Heart right ventricle (tissue), 16 donors: Measurements from ENCODE around the gene PTPRJ. TPM values are rescaled to one million over a fixed set of nuclear protein-coding genes. Genes with fewer than 3 reads are reported as not detected.

Experiments
- ATAC-seq, 8 donors: fragments of 200-7000 bp; cut with Tn5 transposase; one replicate each; pipeline ENCODE4 v1.9.1; 2020; ENCODE audit warnings: mild to moderate bottlenecking in 8 of 8, moderate library complexity in 8 of 8, moderate number of reproducible peaks in 1 of 8
- DNase-seq, 2 donors: peaks; one replicate each; pipeline ENCODE4 v3.0.0-alpha.2; 2020
- H3K27ac ChIP-seq, 10 donors: fragments of 200-600 bp; sonication (generic) in 2 of 10; one replicate each; pipeline versions ENCODE4 v1.5.0 to v1.8.0; 2020 to 2022; ENCODE audit warnings: mild to moderate bottlenecking in 3 of 10
- H3K27me3 ChIP-seq, 7 donors: fragments of 200-600 bp; one replicate each; pipeline ENCODE4 v1.8.0; 2021 to 2022; ENCODE audit warnings: mild to moderate bottlenecking in 2 of 7
- H3K36me3 ChIP-seq, 9 donors: fragments of 200-600 bp; sonication (generic) in 1 of 9; one replicate each; pipeline versions ENCODE4 v1.5.0 to v1.8.0; 2020 to 2022; ENCODE audit warnings: mild to moderate bottlenecking in 2 of 9
- H3K4me1 ChIP-seq, 9 donors: fragments of 200-600 bp; sonication (generic) in 1 of 9; one replicate each; pipeline versions ENCODE4 v1.5.0 to v1.8.0; 2020 to 2022; ENCODE audit warnings: mild to moderate bottlenecking in 4 of 9
- H3K4me3 ChIP-seq, 10 donors: fragments of 200-600 bp; sonication (generic) in 2 of 10; one replicate each; pipeline versions ENCODE4 v1.5.0 to v1.8.0; 2020 to 2022; ENCODE audit warnings: mild to moderate bottlenecking in 7 of 10, moderate library complexity in 2 of 10
- H3K9me3 ChIP-seq, 11 donors: fragments of 200-600 bp in 10 of 11; sonication (generic) in 2 of 11; one replicate each; pipeline versions ENCODE4 v1.5.0 to v1.8.0; 2013 to 2022; ENCODE audit warnings: mild to moderate bottlenecking in 2 of 11, control low read depth in 1 of 11, moderate library complexity in 1 of 11
- WGBS, 2 donors: extraction: QIAGEN DNeasy Blood & Tissue Kit; methylation state at CpG; one replicate each; pipeline ENCODE4 v1.1.7; 2013; ENCODE audit warnings: inconsistent platforms in 1 of 2; 5-methylcytosine and 5-hydroxymethylcytosine counted together
- intact Hi-C, 10 donors: fragments of 100-400 bp; cut with DNase I; formaldehyde crosslinking; loops; one replicate each; pipeline versions ENCODE4 v1.11.1 to v1.14.2; 2022
- polyA plus RNA-seq, 2 donors: library from polyadenylated mRNA; stranded (reverse); fragments of 200-250 nt; gene quantifications; one replicate each; pipeline ENCODE4 v1.2.3, GENCODE V29; 2013
- total RNA-seq, 10 donors: library from RNA; stranded (reverse); fragmentation: NEBNext Ultra II Directional in 3 of 10; extraction: Animal tissue kit (Norgen Biotek cat#: 25700) in 3 of 10; gene quantifications; one replicate each; pipeline versions ENCODE4 v1.2.1 to v1.2.4, GENCODE V29; 2021 to 2023
- TF ChIP-seq, protein P1 (sequence below), 9 donors: fragments of 200-600 bp; sonication (generic) in 2 of 9; IDR thresholded peaks; one replicate each; pipeline versions ENCODE4 v1.5.0 to v1.8.0; 2021 to 2022; ENCODE audit warnings: antibody characterized with exemption in 9 of 9, mild to moderate bottlenecking in 5 of 9, moderate library complexity in 1 of 9
- donor health status: Arrhythmogenic right ventricular cardiomyopathy.
- donor health status: ischemic (EF 13 %, LVEDD 7.1; RV severe dilation, severe dysfunction).
- donor health status: healthy with polysubstance abuse.
- donor health status: DM: no; HTN: yes; CAD: no.
- donor health status: DM: no; HTN: no; CAD: no.
- donor health status: ischemic (EF 25% LVEDD 6.9; RV normal size, moderate dysfunction).
- donor health status: ischemic (EF 25% LVEDD 5.7; RV mildly dilated, moderate dysfunction).
- donor health status: healthy.
- donor health status: DM: yes; HTN: yes; CAD: no.
- donor health status: Ischemic cardiomyopathy.
- donor health status: ischemic (EF 35%, LVEDD 5.7; RV mildly dilated, moderate dysfunction).
- donor health status: nonischemic (EF 11% LVEDD 7.7; RV severe dilation, severe dysfunction).
- donor health status: DM: yes; HTN: yes; CAD: no.
- donor health status: PGD.
- donor health status: ischemic (EF 29% LVEDD 5.4; RV normal size, mild dysfunction).
- donor health status: nonischemic (EF 23%, LVEDD 6.1; RV moderate dilation, normal function).

The PTPRJ gene
- total and polyA plus RNA-seq, 12 donors: 0.78 to 22.9 (median 6.7) TPM

DNA sequence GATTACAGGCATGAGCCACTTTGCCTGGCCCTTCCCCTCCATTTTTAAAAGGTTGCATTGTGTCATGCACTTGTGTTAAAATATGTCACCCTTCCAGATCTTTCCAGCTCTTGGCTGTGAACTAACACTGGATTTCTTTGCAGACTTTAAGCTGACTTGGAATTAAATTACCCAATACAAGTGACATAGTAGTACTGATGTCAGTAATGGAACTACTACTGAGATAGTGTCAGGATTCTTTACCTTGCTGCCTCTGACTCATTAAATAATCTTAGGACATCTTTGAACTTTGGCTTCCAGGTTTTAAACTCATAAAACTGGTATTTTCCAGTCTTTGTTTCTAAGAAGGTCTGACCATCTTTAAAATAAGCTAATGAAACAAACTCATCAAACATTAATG, 184.5 kb downstream of the PTPRJ start:
- no peak for ATAC-seq
- no peak overlapping the region for H3K27ac ChIP-seq

DNA sequence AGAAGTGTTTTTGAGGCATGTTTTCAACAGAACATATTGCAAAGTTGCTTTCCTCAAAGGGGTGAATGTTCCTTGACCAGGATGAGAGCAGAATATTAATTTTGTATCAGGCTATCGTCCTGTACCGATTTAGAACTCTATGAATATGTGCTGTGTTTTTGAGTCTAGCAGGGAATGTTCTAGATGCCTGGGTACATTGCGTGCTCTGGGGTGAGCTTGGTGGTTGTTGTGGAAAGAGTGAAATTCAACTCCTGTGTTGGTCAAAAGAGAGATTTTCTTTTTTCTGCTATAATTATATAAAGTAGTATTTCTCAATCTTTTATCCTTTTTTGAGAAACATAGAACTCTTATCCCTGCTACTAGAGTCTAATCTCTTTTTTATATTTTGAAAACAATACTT, 185.1 kb downstream of the PTPRJ start:
- ATAC-seq: peak in 1 of 8 donors; percentile 18
- DNase-seq: no peak
- intact Hi-C loops: no loop called here
- H3K4me3 ChIP-seq: no peak overlapping the region
- H3K4me1 ChIP-seq: peaks cover 4 to 30% (median 24%) of the 10 kb centered on the region in 9 donors
- TF ChIP-seq, protein P1, sequence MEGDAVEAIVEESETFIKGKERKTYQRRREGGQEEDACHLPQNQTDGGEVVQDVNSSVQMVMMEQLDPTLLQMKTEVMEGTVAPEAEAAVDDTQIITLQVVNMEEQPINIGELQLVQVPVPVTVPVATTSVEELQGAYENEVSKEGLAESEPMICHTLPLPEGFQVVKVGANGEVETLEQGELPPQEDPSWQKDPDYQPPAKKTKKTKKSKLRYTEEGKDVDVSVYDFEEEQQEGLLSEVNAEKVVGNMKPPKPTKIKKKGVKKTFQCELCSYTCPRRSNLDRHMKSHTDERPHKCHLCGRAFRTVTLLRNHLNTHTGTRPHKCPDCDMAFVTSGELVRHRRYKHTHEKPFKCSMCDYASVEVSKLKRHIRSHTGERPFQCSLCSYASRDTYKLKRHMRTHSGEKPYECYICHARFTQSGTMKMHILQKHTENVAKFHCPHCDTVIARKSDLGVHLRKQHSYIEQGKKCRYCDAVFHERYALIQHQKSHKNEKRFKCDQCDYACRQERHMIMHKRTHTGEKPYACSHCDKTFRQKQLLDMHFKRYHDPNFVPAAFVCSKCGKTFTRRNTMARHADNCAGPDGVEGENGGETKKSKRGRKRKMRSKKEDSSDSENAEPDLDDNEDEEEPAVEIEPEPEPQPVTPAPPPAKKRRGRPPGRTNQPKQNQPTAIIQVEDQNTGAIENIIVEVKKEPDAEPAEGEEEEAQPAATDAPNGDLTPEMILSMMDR (IDR thresholded peaks at IDR 0.05): no peak
- H3K9me3 ChIP-seq: no peaks in the 10 kb centered on the region
- H3K27me3 ChIP-seq: no peaks in the 10 kb centered on the region
- H3K27ac ChIP-seq: no peak overlapping the region
- peaks cover 0 to 81% (median 0%) of the 10 kb centered on the region in 9 donors for H3K36me3 ChIP-seq
- 72 to 77% methylated on average over 3 of the region's 3 CpGs for WGBS, 2 donors

More for the DNA sequence above, 184.5 kb downstream of the PTPRJ start:
- TF ChIP-seq, protein P1 (IDR thresholded peaks at IDR 0.05): no peak
- no peaks in the 10 kb centered on the region for H3K9me3 ChIP-seq
- peaks cover 3 to 24% (median 18%) of the 10 kb centered on the region in 9 donors for H3K4me1 ChIP-seq
- no peak overlapping the region for H3K4me3 ChIP-seq
- peaks cover 0 to 87% (median 0%) of the 10 kb centered on the region in 9 donors for H3K36me3 ChIP-seq
- H3K27me3 ChIP-seq: no peaks in the 10 kb centered on the region
- DNase-seq: no peak
- intact Hi-C loops: no loop called here

DNA sequence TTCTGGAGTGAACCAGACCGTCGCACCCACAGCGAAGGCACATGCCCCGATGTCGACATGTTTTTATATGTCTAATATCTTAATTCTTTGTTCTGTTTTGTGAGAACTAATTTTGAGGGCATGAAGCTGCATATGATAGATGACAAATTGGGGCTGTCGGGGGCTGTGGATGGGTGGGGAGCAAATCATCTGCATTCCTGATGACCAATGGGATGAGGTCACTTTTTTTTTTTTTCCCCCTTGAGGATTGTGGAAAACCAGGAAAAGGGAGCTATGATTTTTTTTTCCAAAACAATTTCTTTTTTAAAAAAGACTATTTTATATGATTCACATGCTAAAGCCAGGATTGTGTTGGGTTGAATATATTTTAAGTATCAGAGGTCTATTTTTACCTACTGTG, 187.0 kb downstream of the PTPRJ start:
- intact Hi-C loops: no loop called here
- H3K4me1 ChIP-seq: peaks cover 6 to 48% (median 33%) of the 10 kb centered on the region in 9 donors
- no peak overlapping the region for H3K4me3 ChIP-seq
- peak overlapping the region in 5 of 10 donors; percentile 15 to 90 (median 85) for H3K27ac ChIP-seq
- peaks cover 0 to 67% (median 0%) of the 10 kb centered on the region in 9 donors for H3K36me3 ChIP-seq
- H3K9me3 ChIP-seq: no peaks in the 10 kb centered on the region
- no peaks in the 10 kb centered on the region for H3K27me3 ChIP-seq
- no peak for ATAC-seq
- WGBS, 2 donors: 85 to 87% methylated on average over 6 of the region's 6 CpGs
- no peak for DNase-seq
- TF ChIP-seq, protein P1 (IDR thresholded peaks at IDR 0.05): no peak

DNA sequence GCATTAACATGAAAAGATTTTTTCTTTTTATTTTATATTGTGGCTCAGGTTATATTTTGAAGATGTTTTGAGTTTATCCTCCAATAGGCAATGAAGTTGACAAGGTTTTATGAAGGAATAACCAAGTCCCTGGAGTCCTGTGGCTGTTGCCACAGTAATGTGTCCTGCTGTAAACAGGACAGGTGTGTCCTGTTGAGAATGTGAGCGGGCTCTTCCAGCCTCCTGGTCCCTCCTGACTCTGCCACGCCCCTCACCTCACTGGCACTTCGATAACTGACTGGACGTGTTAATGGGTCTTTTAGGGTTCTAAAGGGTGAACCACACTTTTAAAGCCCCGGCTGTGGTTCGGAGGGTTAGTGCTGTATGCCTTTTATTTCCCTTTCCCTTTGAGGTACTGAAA, 188.5 kb downstream of the PTPRJ start:
- 86% methylated on average over 6 of the region's 6 CpGs for WGBS, 2 donors
- ATAC-seq: no peak
- no peak for DNase-seq
- intact Hi-C loops: no loop called here
- TF ChIP-seq, protein P1 (IDR thresholded peaks at IDR 0.05): no peak
- H3K4me3 ChIP-seq: no peak overlapping the region
- H3K27ac ChIP-seq: peak overlapping the region in 9 of 10 donors; percentile 23 to 90 (median 85)
- H3K27me3 ChIP-seq: no peaks in the 10 kb centered on the region
- peaks cover 0 to 53% (median 0%) of the 10 kb centered on the region in 9 donors for H3K36me3 ChIP-seq
- no peaks in the 10 kb centered on the region for H3K9me3 ChIP-seq
- H3K4me1 ChIP-seq: peaks cover 6 to 57% (median 38%) of the 10 kb centered on the region in 9 donors
